Lower leg skin (tissue), 4 donors: Measurements from ENCODE around the gene HEATR9. TPM values are rescaled to one million over a fixed set of nuclear protein-coding genes. Genes with fewer than 3 reads are reported as not detected.

Source experiments
- DNase-seq, 2 donors: peaks; one replicate each; pipeline ENCODE4 v3.0.0-alpha.2; 2019; ENCODE audit warnings: low spot score in 2 of 2
- H3K4me3 ChIP-seq: fragments of 200-600 bp; sonication (generic); 2 replicates; pipeline ENCODE4 v1.5.1; 2017; ENCODE audit warnings: mild to moderate bottlenecking, low read depth; ENCODE audit not compliant: poor library complexity, severe bottlenecking
- CTCF ChIP-seq, 3 donors: fragments of 450-650 bp; IDR thresholded peaks; one replicate each; pipeline ENCODE4 v1.5.1; 2016; ENCODE audit warnings: antibody characterized with exemption in 3 of 3, mild to moderate bottlenecking in 3 of 3, moderate library complexity in 2 of 3
- POLR2A ChIP-seq, 2 donors: fragments of 450-650 bp; IDR thresholded peaks; one replicate each; pipeline ENCODE4 v1.6.1; 2016 to 2017; ENCODE audit warnings: antibody characterized with exemption in 2 of 2, mild to moderate bottlenecking in 1 of 2, moderate library complexity in 1 of 2
- WGBS, 2 donors: methylation state at CpG; one replicate each; pipeline ENCODE4 v1.1.5; 2018; 5-methylcytosine and 5-hydroxymethylcytosine counted together
- intact Hi-C: fragments of 100-400 bp; cut with DNase I; formaldehyde crosslinking; loops from one replicate; pipeline ENCODE4 v1.15.0; 2023; ENCODE audit warnings: low total_unique reads
- total RNA-seq, 4 donors: library from RNA; depleted of rRNA; stranded (reverse); fragments of >200 nt; gene quantifications; one replicate each; pipeline ENCODE4 v1.1.0, GENCODE V29; 2016

The HEATR9 gene
- total RNA-seq, 4 donors from 2014 or later = not detected

- intact Hi-C loops = no loop called here
- H3K4me3 ChIP-seq = no peak within 1 kb of the TSS
- WGBS, 2 donors = 57 to 68% methylated on average over 11 of the region's 11 CpGs
- DNase-seq = no peak
- no peak for TF ChIP-seq CTCF (IDR thresholded peaks at IDR 0.05)
- TF ChIP-seq POLR2A (IDR thresholded peaks at IDR 0.05) = no peak
Observed at GRCh38 chr17:35879773-35880654, 11.3 kb upstream of the HEATR9 start, which contains the start of gene CCL5. Gene CCL5 (minus strand): TSS chr17:35880360.

- TF ChIP-seq CTCF (IDR thresholded peaks at IDR 0.05) = no peak
- TF ChIP-seq POLR2A (IDR thresholded peaks at IDR 0.05) = no peak
- intact Hi-C loops = no loop called here
- no peak for DNase-seq
- 61 to 70% methylated on average over 4 of the region's 4 CpGs for WGBS, 2 donors
- H3K4me3 ChIP-seq = no peak overlapping the region
Observed at GRCh38 chr17:35878361-35878760, 9.7 kb upstream of the HEATR9 start.

GRCh38 chr17:35877345-35878029 lies 8.8 kb upstream of the HEATR9 start:
- no peak for DNase-seq
- no peak overlapping the region for H3K4me3 ChIP-seq
- intact Hi-C loops = no loop called here
- no peak for TF ChIP-seq POLR2A (IDR thresholded peaks at IDR 0.05)
- no peak for TF ChIP-seq CTCF (IDR thresholded peaks at IDR 0.05)

- intact Hi-C loops = no loop called here
- TF ChIP-seq CTCF (IDR thresholded peaks at IDR 0.05) (no peak), POLR2A (IDR thresholded peaks at IDR 0.05) (no peak)
- 80 to 82% methylated on average over 3 of the region's 3 CpGs for WGBS, 2 donors
- no peak for DNase-seq
- H3K4me3 ChIP-seq = no peak overlapping the region
Observed at GRCh38 chr17:35876534-35876933, 7.8 kb upstream of the HEATR9 start.

GRCh38 chr17:35875800-35876139 lies 7.1 kb upstream of the HEATR9 start:
- H3K4me3 ChIP-seq = no peak overlapping the region
- no peak for DNase-seq
- TF ChIP-seq POLR2A (IDR thresholded peaks at IDR 0.05) (no peak), CTCF (IDR thresholded peaks at IDR 0.05) (no peak)
- intact Hi-C loops = loop anchor here (2.0 kb wide), 1 partner anchor 29 kb away; no protein-coding TSS in a partner anchor
- 72 to 79% methylated on average over 3 of the region's 3 CpGs for WGBS, 2 donors
